SH-SY5Y (cell line): ENCODE results near the gene SLC25A48.
A peak's percentile ranks its signal among the peaks of the same experiment; 100 is the strongest.

Experiments used
- GATA2 ChIP-seq: IDR thresholded peaks from 2 replicates; pipeline ENCODE4 v1.6.1; 2011; ENCODE audit warnings: mild to moderate bottlenecking, low read depth, low read length
- GATA3 ChIP-seq: IDR thresholded peaks from 2 replicates; pipeline ENCODE4 v1.6.1; 2011; ENCODE audit warnings: low read depth, mild to moderate bottlenecking, low read length, moderate library complexity

SLC25A48 gene

GRCh38 chr5:135895474-135896006 lies 61.1 kb downstream of the SLC25A48 start, which contains the start of gene IL9:
TSS of gene IL9 (minus strand) at chr5:135895841. CDS start at chr5:135895816, 25 bp downstream.
- TF ChIP-seq GATA3 = no peak
- no peak for TF ChIP-seq GATA2

- TF ChIP-seq GATA2 = no peak
- no peak for TF ChIP-seq GATA3
These were observed 64.2 kb downstream of the SLC25A48 start for GRCh38 chr5:135898651-135899050.

DNA sequence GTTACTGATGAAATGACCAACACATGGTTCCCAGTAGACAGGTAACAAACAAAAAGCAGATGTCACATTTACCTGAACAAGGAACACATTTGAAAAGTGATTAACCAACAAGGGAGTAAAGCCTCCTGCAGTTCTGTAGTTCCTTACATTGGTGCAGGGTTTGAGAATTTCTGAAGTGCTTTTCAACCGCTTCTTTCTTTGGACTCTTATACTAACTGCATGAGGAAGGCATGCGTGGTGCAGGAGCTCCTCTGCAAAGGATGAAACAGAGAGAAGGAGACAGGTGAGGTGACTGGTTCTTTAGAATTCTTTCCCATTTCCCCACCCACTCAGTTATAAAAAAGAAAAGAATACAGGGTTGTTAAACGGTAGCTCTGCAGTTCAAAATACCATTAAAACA lies 65.8 kb downstream of the SLC25A48 start:
- TF ChIP-seq GATA3 (no peak), GATA2 (no peak)

DNA sequence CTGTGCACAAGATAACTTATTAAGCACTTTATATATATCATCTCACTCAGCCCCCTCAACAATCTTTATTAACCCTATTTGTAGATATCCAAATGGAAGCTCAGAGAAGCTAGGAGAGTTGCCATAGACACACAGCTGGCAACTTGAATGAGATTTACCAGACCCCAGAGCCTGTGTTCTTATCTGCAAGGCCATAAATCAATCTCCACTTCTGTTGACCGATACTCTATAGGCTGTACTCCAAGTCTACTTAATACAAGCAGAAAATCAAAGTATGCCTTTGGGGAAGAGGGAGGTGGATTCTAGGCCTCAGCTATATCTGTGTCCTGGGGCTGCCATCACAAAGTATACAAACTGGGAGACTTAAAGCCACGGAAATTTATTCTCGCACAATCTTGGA lies 67.2 kb downstream of the SLC25A48 start:
- TF ChIP-seq GATA3 (no peak), GATA2 (peak; percentile 11; the same call in 1 of the 2 replicates)

DNA sequence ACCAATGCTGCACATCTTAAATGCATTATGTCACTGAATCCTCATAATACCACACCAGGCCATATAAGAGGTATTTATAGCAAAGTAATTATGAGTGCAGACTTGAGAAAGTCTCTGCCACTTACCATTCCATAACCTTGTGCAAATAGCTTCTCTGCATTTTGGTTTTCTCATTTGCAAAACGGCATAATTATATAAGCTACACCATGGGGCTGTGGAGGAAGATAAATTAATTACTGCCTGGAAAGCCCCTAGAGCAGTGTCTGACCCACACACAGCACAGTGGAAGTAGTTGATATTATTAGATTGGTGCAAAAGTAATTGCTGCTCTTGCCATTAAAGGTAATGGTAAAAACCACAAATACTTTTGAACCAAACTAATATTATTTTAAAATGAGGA lies 70.7 kb downstream of the SLC25A48 start:
- TF ChIP-seq GATA2 (no peak), GATA3 (no peak)

DNA sequence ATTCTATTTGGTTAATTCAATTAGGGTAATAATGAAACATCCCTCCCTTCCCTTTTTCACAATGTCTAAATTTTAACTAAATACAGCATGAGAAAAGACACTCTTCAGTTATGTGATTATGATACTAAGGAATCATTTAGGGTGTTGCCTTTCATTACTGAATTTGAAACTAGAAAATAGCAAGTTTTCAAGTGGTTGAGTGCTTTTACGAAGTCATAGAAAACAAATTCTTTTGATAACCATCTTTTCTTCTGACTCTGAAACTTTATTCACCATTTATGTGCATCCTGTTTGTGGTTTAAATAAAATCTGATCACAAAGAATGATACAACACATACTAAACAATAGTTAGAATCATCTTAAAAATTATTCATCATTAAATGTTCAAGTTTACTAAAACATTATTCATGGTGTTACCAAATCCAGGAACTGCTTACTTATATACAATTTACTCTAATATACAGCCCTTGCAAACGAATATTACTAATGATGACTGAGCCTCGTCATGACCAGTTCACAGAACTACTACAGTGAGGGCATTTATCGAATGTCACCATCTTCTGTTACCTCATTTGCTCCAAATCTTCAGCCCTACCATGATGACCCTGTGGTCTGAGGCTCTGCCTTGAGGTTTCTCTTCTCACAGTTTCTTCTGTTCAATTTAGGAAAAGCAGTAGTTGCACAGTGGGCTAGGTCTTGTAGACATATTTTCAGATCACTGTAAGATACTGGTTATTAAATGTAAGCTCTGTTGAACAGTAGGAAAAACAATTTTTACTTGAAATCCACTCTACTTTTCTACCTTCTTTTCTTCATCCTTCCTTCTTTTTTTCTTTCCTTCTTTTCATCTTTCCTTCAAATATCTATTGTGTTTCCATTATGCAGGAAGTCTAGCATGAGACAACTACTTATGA lies 79.5 kb downstream of the SLC25A48 start:
- no peak for TF ChIP-seq GATA2
- no peak for TF ChIP-seq GATA3

DNA sequence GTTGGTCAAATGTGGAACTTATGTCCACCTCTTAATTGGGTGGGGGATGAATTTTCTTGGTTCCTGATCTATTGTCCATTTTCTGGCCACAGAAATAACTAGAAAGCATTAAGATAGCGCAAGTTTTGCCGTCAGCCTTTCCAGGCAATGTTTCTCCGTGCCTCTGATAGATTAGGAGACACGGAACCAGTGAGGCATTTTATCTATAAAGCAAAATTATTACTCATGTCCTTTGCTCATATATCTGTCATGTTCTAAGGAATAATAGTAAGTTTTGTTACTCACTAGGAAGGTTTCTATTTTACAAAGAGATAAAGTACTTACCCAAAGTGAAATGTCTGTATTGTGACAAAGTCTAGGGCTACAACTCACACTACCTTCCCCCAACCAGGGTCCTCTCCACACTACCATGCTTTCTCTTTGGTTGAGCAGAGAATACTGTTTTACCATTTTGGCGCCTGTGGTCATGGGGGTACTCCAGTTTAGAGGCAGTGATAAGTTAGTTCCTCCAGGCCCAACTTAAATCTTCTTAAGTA lies 81.1 kb downstream of the SLC25A48 start:
- TF ChIP-seq GATA3 (no peak), GATA2 (no peak)

DNA sequence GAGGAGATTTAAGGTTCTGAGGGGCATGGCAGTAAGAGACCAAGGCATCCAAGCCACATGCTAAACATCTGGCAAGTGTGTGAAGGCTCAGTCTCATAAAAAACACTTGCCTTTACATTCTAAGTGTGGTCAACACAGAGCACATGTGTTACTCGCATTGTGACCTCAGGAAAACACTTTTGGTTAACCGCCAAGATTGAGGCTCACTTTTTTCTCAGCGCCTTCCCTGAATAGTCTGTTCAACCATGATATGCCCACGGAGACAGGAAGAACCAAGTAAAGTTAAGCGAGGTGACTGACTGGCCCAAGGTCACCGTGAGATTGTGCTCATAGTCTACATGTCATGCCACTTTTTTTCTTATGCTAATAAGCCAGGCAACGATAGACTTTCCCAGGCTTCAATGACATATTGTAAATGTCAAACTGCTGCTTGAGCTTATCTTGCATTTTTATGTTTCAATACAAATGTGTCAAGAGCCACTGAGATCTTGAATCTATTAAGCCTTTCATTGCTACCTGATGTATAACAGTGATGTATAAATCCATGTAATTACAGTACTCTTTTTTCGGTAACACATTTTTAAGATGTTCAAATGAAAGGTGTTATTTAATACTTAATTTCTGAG lies 82.3 kb downstream of the SLC25A48 start:
- TF ChIP-seq GATA3 (no peak), GATA2 (no peak)

DNA sequence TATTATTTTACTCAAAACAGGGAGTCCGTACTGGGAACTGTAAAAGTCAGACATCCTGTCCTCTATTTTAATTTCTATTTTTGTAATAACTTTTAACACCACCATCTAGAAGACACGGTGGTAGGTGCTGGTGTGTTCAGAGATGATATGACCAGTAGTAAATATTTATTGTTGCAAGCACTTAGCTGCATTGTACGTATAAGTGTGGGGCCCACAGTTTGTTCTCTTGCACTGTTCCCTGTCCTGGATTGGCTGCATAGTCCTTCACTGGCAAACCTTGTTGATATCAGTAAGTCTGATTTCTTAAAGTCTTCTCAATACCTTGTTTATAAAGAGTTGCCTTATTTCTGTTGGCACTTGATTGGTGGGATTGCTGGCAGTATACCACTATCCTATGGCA lies 85.7 kb downstream of the SLC25A48 start:
- TF ChIP-seq GATA3 (no peak), GATA2 (no peak)

DNA sequence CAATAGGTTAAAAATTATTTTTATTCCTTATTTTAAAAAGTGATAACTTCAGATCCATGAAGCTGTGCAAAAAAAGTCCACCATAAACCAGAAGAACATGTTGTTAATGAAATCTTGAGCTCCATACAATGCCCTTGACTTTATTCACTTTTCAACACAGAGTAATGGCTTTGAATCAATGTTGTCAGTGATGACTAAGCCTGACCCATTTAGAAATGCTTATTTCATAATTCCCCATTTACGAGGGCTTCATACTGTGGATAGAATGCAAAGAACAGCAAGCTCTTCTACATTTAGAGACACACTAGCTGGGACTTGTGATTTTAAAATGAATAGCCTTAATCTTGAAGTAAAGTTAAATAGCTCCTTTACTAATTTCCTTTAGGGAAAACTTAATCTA lies 86.9 kb downstream of the SLC25A48 start:
- TF ChIP-seq GATA2 (no peak), GATA3 (no peak)

GRCh38 chr5:135930029-135930948 lies 95.8 kb downstream of the SLC25A48 start:
- no peak for TF ChIP-seq GATA2
- no peak for TF ChIP-seq GATA3

DNA sequence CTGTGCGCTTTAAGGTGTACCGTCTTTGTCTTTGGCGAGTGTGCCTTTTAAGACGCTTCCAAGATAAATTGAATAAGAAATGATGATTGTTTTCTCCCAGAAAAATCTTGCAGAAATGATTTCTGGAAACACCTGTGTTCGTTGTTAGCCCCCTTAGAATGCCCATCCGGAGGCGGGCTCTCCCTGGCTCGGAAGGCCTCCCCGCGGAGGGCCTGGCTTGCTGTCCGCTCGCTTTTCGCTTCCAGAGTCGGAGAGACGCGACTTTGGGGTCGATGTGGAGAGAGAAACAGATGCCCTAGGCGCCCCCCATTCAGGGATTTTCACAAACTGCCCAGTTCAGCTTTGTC lies 96.5 kb downstream of the SLC25A48 start:
- TF ChIP-seq GATA2 = no peak
- no peak for TF ChIP-seq GATA3

DNA sequence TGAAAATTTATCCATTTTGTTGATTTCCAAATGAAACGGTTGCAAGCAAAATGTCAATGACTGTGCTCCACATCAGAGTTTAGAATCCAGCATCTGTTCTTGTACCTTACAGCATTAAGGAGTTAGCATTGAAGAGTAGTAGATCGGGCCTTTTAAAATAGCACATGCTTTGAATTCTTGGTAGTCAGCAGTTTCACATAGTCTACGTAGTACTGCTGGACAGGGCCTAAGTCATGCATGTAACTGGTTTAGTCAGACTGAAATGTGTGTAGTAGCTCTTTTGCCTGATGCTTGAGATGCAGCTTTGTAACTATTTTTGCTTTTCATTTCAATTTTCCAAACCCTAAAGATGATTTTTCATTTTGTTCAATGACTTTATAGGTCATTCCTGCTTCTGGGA lies 100.5 kb downstream of the SLC25A48 start:
- TF ChIP-seq GATA3 (no peak), GATA2 (no peak)
